Measurements from ENCODE around the gene FDX2.

Gene FDX2

GRCh38 chr19:10332965-10333757 is 17.3 kb upstream of the FDX2 start, which contains the start of gene RAVER1:
RAVER1 (minus strand) TSS chr19:10333529; CDS start chr19:10333507, 22 bp downstream.
- peak; percentile 99 for DNase-seq (ENCODE audit: low spot score)

GRCh38 chr19:10332158-10332964 is 16.5 kb upstream of the FDX2 start:
- DNase-seq (ENCODE audit: low spot score) = no peak

- DNase-seq (ENCODE audit: low spot score) = no peak
These were observed 13.7 kb upstream of the FDX2 start for GRCh38 chr19:10329555-10329954.

GRCh38 chr19:10328558-10329429 is 13.0 kb upstream of the FDX2 start:
- no peak for DNase-seq (ENCODE audit: low spot score)

- DNase-seq (ENCODE audit: low spot score) = no peak
These were observed 12.0 kb upstream of the FDX2 start for GRCh38 chr19:10327793-10328192.

GRCh38 chr19:10325732-10326131 is 9.9 kb upstream of the FDX2 start:
- DNase-seq (ENCODE audit: low spot score) = no peak

GRCh38 chr19:10321874-10322835 is 6.3 kb upstream of the FDX2 start:
- DNase-seq (ENCODE audit: low spot score) = no peak

- DNase-seq (ENCODE audit: low spot score) = no peak
These were observed 5.6 kb upstream of the FDX2 start for GRCh38 chr19:10321417-10321797.

- DNase-seq (ENCODE audit: low spot score) = no peak
These were observed 5.0 kb upstream of the FDX2 start for GRCh38 chr19:10320602-10321416.

- DNase-seq (ENCODE audit: low spot score) = no peak
These were observed 3.2 kb upstream of the FDX2 start for GRCh38 chr19:10318807-10319682.

GRCh38 chr19:10317857-10318462 is 2.1 kb upstream of the FDX2 start:
- no peak for DNase-seq (ENCODE audit: low spot score)

GRCh38 chr19:10317045-10317856 is 1.4 kb upstream of the FDX2 start:
- no peak for DNase-seq (ENCODE audit: low spot score)

- DNase-seq (ENCODE audit: low spot score) = no peak
These were observed 622 bp upstream of the FDX2 start for GRCh38 chr19:10316229-10317044.

GRCh38 chr19:10309423-10309822 is 6.4 kb downstream of the FDX2 start, which contains the start of gene ZGLP1:
ZGLP1 (minus strand) TSS chr19:10309815.
- no peak for DNase-seq (ENCODE audit: low spot score)

GRCh38 chr19:10306327-10306726 is 9.5 kb downstream of the FDX2 start:
- no peak for DNase-seq (ENCODE audit: low spot score)

GRCh38 chr19:10305139-10305806 is 10.5 kb downstream of the FDX2 start:
- DNase-seq (ENCODE audit: low spot score) = peak; percentile 83
